Activated effector memory CD4-positive, alpha-beta T cell treated with anti-CD3 and anti-CD28 coated beads, Interleukin-2, amount 50 U/mL, for 16 hours (primary cell): ENCODE measurements around the gene SORCS1.

Source experiments
- DNase-seq: peaks from one replicate; pipeline ENCODE4 v3.0.0-alpha.2; 2020

The SORCS1 gene

GRCh38 chr10:107163881-107164861 is at the start of gene SORCS1:
SORCS1 (minus strand) TSS chr10:107164706.
- DNase-seq, result no peak

GRCh38 chr10:107214261-107214660 is 49.8 kb upstream of the SORCS1 start:
- no peak for DNase-seq

GRCh38 chr10:107213861-107214260 is 49.4 kb upstream of the SORCS1 start:
- no peak for DNase-seq

GRCh38 chr10:107206833-107207232 is 42.3 kb upstream of the SORCS1 start:
- DNase-seq, result no peak

GRCh38 chr10:107169516-107169915 is 5.0 kb upstream of the SORCS1 start:
- no peak for DNase-seq

- DNase-seq, result no peak
Measured at GRCh38 chr10:107168738-107169137, 4.2 kb upstream of the SORCS1 start.

GRCh38 chr10:107166403-107166802 is 1.9 kb upstream of the SORCS1 start:
- DNase-seq, result no peak

GRCh38 chr10:107164992-107165391 is 486 bp upstream of the SORCS1 start:
- DNase-seq, result no peak

GRCh38 chr10:107163076-107163855 is 1.2 kb downstream of the SORCS1 start:
- no peak for DNase-seq

GRCh38 chr10:107160866-107161265 is 3.6 kb downstream of the SORCS1 start:
- no peak for DNase-seq

GRCh38 chr10:107159871-107160270 is 4.6 kb downstream of the SORCS1 start:
- DNase-seq, result no peak

- DNase-seq, result no peak
Measured at GRCh38 chr10:107157071-107157470, 7.4 kb downstream of the SORCS1 start.

GRCh38 chr10:107152087-107152486 is 12.4 kb downstream of the SORCS1 start:
- DNase-seq, result no peak

GRCh38 chr10:107148906-107149305 is 15.6 kb downstream of the SORCS1 start:
- no peak for DNase-seq

- no peak for DNase-seq
Measured at GRCh38 chr10:107144490-107144889, 20.0 kb downstream of the SORCS1 start.

- no peak for DNase-seq
Measured at GRCh38 chr10:107141524-107142061, 22.9 kb downstream of the SORCS1 start.

GRCh38 chr10:107139237-107139636 is 25.3 kb downstream of the SORCS1 start:
- DNase-seq, result no peak

GRCh38 chr10:107133656-107134055 is 30.9 kb downstream of the SORCS1 start:
- DNase-seq, result no peak

- DNase-seq, result no peak
Measured at GRCh38 chr10:107129000-107129399, 35.5 kb downstream of the SORCS1 start.

GRCh38 chr10:107126512-107127065 is 37.9 kb downstream of the SORCS1 start:
- no peak for DNase-seq

- no peak for DNase-seq
Measured at GRCh38 chr10:107122703-107123102, 41.8 kb downstream of the SORCS1 start.

GRCh38 chr10:107118866-107119265 is 45.6 kb downstream of the SORCS1 start:
- no peak for DNase-seq

GRCh38 chr10:107104026-107104652 is 60.4 kb downstream of the SORCS1 start:
- no peak for DNase-seq
